Fibroblast of lung (primary cell): ENCODE results near the gene IGSF10. TPM values are rescaled to one million over a fixed set of nuclear protein-coding genes. Genes with fewer than 3 reads are reported as not detected.

ENCODE experiments used
- DNase-seq, 2 donors: peaks; one replicate each; pipeline versions ENCODE4 v3.0.0 to v3.0.0-alpha.2; 2010; ENCODE audit warnings: low read depth in 2 of 2
- H2AFZ ChIP-seq: 2 replicates; pipeline ENCODE4 v1.5.1; 2012; ENCODE audit warnings: low read length, control low read depth, inconsistent platforms
- H3K27ac ChIP-seq: 2 replicates; pipeline ENCODE4 v1.5.1; 2011; ENCODE audit warnings: low read length, control low read depth; ENCODE audit not compliant: insufficient read depth
- H3K27me3 ChIP-seq: 2 replicates; pipeline ENCODE4 v1.5.1; 2011; ENCODE audit warnings: mild to moderate bottlenecking, low read length; ENCODE audit not compliant: control insufficient read depth, insufficient read depth
- H3K36me3 ChIP-seq: 2 replicates; pipeline ENCODE4 v1.5.1; 2011; ENCODE audit warnings: low read length; ENCODE audit not compliant: control insufficient read depth, insufficient read depth
- H3K4me1 ChIP-seq: 2 replicates; pipeline ENCODE4 v1.5.1; 2011; ENCODE audit warnings: low read length; ENCODE audit not compliant: control insufficient read depth, insufficient read depth; ENCODE audit errors: extremely low read depth
- H3K4me2 ChIP-seq: 2 replicates; pipeline ENCODE4 v1.5.1; 2011; ENCODE audit warnings: low read length, control low read depth; ENCODE audit not compliant: insufficient read depth; ENCODE audit errors: extremely low read depth
- H3K4me3 ChIP-seq, 4 experiments: fragments of 200-600 bp in 1 of 4; sonication (generic) in 1 of 4; replicated peaks in 1 of 4; 2 replicates each; pipeline ENCODE4 v1.5.1; 2011 to 2016; ENCODE audit warnings: low read length in 4 of 4, low read depth in 3 of 4, mild to moderate bottlenecking in 3 of 4, control low read depth in 2 of 4, inconsistent platforms in 1 of 4, mixed read lengths in 1 of 4; ENCODE audit not compliant: insufficient read depth in 1 of 4; ENCODE audit errors: control extremely low read depth in 1 of 4
- H3K79me2 ChIP-seq: 2 replicates; pipeline ENCODE4 v1.5.1; 2012; ENCODE audit warnings: mild to moderate bottlenecking, low read length, inconsistent platforms; ENCODE audit not compliant: control insufficient read depth, insufficient read depth
- H3K9ac ChIP-seq: 2 replicates; pipeline ENCODE4 v1.5.1; 2011; ENCODE audit warnings: mild to moderate bottlenecking, low read length, control low read depth; ENCODE audit not compliant: insufficient read depth
- H3K9me3 ChIP-seq: 2 replicates; pipeline ENCODE4 v1.5.1; 2012; ENCODE audit warnings: low read depth, low read length; ENCODE audit not compliant: control insufficient read depth, insufficient read depth
- H4K20me1 ChIP-seq: 2 replicates; pipeline ENCODE4 v1.5.1; 2011; ENCODE audit warnings: low read length; ENCODE audit not compliant: control insufficient read depth, insufficient read depth; ENCODE audit errors: extremely low read depth
- CTCF ChIP-seq, 2 donors: IDR thresholded peaks in 1 of 2; conservative IDR thresholded peaks in 1 of 2; 1 replicate in 1 of 2; 2 replicates in 1 of 2; pipeline ENCODE4 v1.5.1; 2011 to 2012; ENCODE audit warnings: low read length in 2 of 2, control low read depth in 1 of 2, inconsistent platforms in 1 of 2, low read depth in 1 of 2, mild to moderate bottlenecking in 1 of 2
- EZH2 ChIP-seq: IDR thresholded peaks from 2 replicates; pipeline ENCODE4 v1.5.1; 2012; ENCODE audit warnings: low read length, control low read depth, mild to moderate bottlenecking; ENCODE audit errors: missing control alignments
- polyA plus RNA-seq, 2 donors: library from polyadenylated mRNA; depleted of rRNA in 1 of 2; stranded (reverse) in 1 of 2; unstranded in 1 of 2; fragments of >200 nt; gene quantifications; 2 replicates each; pipeline ENCODE4 v1.2.1, GENCODE V29; 2011 to 2012; ENCODE audit warnings: missing spikeins in 1 of 2
- total RNA-seq: library from RNA; depleted of rRNA; stranded (reverse); fragments of >200 nt; gene quantifications from 2 replicates; pipeline ENCODE4 v1.2.1, GENCODE V29; 2014

IGSF10 gene
- total and polyA plus RNA-seq, 2 donors (not counting 1 experiment from before 2014, with no cell fraction given): 5.1 to 45.9 TPM

- DNase-seq: no peak
- no peak overlapping the region for H3K4me2 ChIP-seq
- no peak overlapping the region for H3K9ac ChIP-seq
- H3K79me2 ChIP-seq: no peaks in the 10 kb centered on the region
- H4K20me1 ChIP-seq: no peaks in the 10 kb centered on the region
- H2AFZ ChIP-seq: no peak overlapping the region
- H3K4me1 ChIP-seq: peaks cover 5% of the 10 kb centered on the region
- H3K4me3 ChIP-seq: no peak overlapping the region
- H3K9me3 ChIP-seq: no peaks in the 10 kb centered on the region
- H3K27me3 ChIP-seq: no peaks in the 10 kb centered on the region
- no peaks in the 10 kb centered on the region for H3K36me3 ChIP-seq
- TF ChIP-seq CTCF (conservative IDR thresholded peaks at IDR 0.05 in 1 of 2, IDR thresholded peaks at IDR 0.05 in 1 of 2; ENCODE audit: low read depth in 1 of 2, low read length in 2 of 2) (no peak), EZH2 (no peak)
- H3K27ac ChIP-seq: no peak overlapping the region
Measured at GRCh38 chr3:151426341-151426657, 34.6 kb downstream of the IGSF10 start.

DNA sequence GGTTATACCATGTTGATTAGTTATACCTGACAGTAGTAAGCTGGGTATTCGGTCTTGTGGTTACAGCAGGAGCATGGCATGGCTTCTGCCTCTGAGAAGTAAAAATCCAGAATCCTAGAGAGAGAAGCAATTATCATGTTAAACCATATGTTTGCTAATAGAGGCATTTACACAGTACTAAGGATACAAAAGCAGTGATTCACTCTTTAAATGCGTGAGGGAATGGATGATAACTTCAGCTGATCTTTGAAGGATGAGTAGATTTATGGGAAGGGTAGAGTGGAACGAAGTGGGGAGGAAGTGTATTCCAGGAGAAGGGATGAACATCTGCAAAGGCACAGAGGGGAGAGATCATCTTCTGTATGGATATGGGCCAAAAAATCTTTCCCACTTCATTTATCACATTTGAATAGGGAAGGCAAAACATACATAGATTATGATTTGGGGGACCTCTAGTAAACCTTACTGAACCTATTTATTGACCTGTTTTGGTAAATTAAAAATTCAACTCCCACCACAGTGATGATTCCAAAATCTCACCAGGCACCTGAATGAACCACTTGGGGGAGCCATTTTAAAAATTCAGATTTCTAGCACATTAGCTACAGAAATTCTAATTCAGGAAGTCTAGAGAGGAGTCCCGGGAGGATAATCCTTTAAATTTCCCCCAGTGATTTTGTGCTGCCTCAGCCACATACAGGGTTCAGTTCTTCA is 35.1 kb downstream of the IGSF10 start:
- H3K4me3 ChIP-seq: no peak overlapping the region
- no peaks in the 10 kb centered on the region for H3K9me3 ChIP-seq
- no peaks in the 10 kb centered on the region for H3K36me3 ChIP-seq
- H3K27ac ChIP-seq: no peak overlapping the region
- no peak overlapping the region for H2AFZ ChIP-seq
- H3K79me2 ChIP-seq: no peaks in the 10 kb centered on the region
- no peak overlapping the region for H3K9ac ChIP-seq
- TF ChIP-seq CTCF (conservative IDR thresholded peaks at IDR 0.05 in 1 of 2, IDR thresholded peaks at IDR 0.05 in 1 of 2; ENCODE audit: low read depth in 1 of 2, low read length in 2 of 2): peak; percentile 25 to 27
- no peak for TF ChIP-seq EZH2
- H3K4me2 ChIP-seq: no peak overlapping the region
- peak in 1 of 2 donors; percentile 44 for DNase-seq
- no peaks in the 10 kb centered on the region for H4K20me1 ChIP-seq
- no peaks in the 10 kb centered on the region for H3K27me3 ChIP-seq
- H3K4me1 ChIP-seq: peaks cover 5% of the 10 kb centered on the region

GRCh38 chr3:151423091-151423490 is 37.8 kb downstream of the IGSF10 start:
- DNase-seq: no peak
- Histone ChIP-seq H3K4me2 (no peak overlapping the region), H3K9ac (no peak overlapping the region), H2AFZ (no peak overlapping the region), H3K4me1 (peaks cover 5% of the 10 kb centered on the region), H3K4me3 (no peak overlapping the region), H3K36me3 (no peaks in the 10 kb centered on the region), H3K9me3 (no peaks in the 10 kb centered on the region), H3K27ac (no peak overlapping the region), H3K27me3 (no peaks in the 10 kb centered on the region), H4K20me1 (no peaks in the 10 kb centered on the region), H3K79me2 (no peaks in the 10 kb centered on the region)
- TF ChIP-seq CTCF (conservative IDR thresholded peaks at IDR 0.05 in 1 of 2, IDR thresholded peaks at IDR 0.05 in 1 of 2; ENCODE audit: low read depth in 1 of 2, low read length in 2 of 2) (no peak), EZH2 (no peak)
